ENCODE data around the gene ACVRL1. TPM values are rescaled to one million over a fixed set of nuclear protein-coding genes. Genes with fewer than 3 reads are reported as not detected.

ACVRL1 gene
- total RNA-seq, 4 donors from 2014 or later: 68.4 to 318 (median 80.7) TPM

- no peak overlapping the region for H3K27ac ChIP-seq
- H3K4me1 ChIP-seq: peaks cover 0 to 8% (median 0%) of the 10 kb centered on the region in 4 donors
- WGBS, 2 donors: 39 to 47% methylated on average over 4 of the region's 4 CpGs
- H3K27me3 ChIP-seq: no peaks in the 10 kb centered on the region
- TF ChIP-seq CTCF (IDR thresholded peaks at IDR 0.05): no peak
- TF ChIP-seq EP300 (IDR thresholded peaks at IDR 0.05): no peak
- no peak for TF ChIP-seq POLR2A (IDR thresholded peaks at IDR 0.05)
- no peak overlapping the region for H3K4me3 ChIP-seq
- no peaks in the 10 kb centered on the region for H3K36me3 ChIP-seq
- DNase-seq (ENCODE audit: low spot score in 2 of 2): no peak
- peaks cover 0 to 12% (median 3%) of the 10 kb centered on the region in 4 donors for H3K9me3 ChIP-seq
Measured at GRCh38 chr12:51941604-51942003, 34.3 kb downstream of the ACVRL1 start.

- no peaks in the 10 kb centered on the region for H3K36me3 ChIP-seq
- 92% methylated on average over 7 of the region's 7 CpGs for WGBS, 2 donors
- H3K9me3 ChIP-seq: peaks cover 0 to 12% (median 3%) of the 10 kb centered on the region in 4 donors
- H3K27ac ChIP-seq: no peak overlapping the region
- peaks cover 0 to 8% (median 0%) of the 10 kb centered on the region in 4 donors for H3K4me1 ChIP-seq
- TF ChIP-seq POLR2A (IDR thresholded peaks at IDR 0.05) (no peak), EP300 (IDR thresholded peaks at IDR 0.05) (no peak), CTCF (IDR thresholded peaks at IDR 0.05) (no peak)
- DNase-seq (ENCODE audit: low spot score in 2 of 2): no peak
- H3K4me3 ChIP-seq: no peak overlapping the region
- H3K27me3 ChIP-seq: no peaks in the 10 kb centered on the region
Measured at GRCh38 chr12:51942056-51942455, 34.8 kb downstream of the ACVRL1 start.

GRCh38 chr12:51942501-51943000 lies 35.2 kb downstream of the ACVRL1 start:
- DNase-seq (ENCODE audit: low spot score in 2 of 2): no peak
- Histone ChIP-seq H3K4me3 (no peak overlapping the region), H3K36me3 (no peaks in the 10 kb centered on the region), H3K4me1 (peaks cover 0 to 8% (median 0%) of the 10 kb centered on the region in 4 donors), H3K9me3 (peaks cover 0 to 12% (median 3%) of the 10 kb centered on the region in 4 donors), H3K27me3 (no peaks in the 10 kb centered on the region), H3K27ac (no peak overlapping the region)
- TF ChIP-seq EP300 (IDR thresholded peaks at IDR 0.05): no peak
- no peak for TF ChIP-seq POLR2A (IDR thresholded peaks at IDR 0.05)
- no peak for TF ChIP-seq CTCF (IDR thresholded peaks at IDR 0.05)
- 92% methylated on average over 6 of the region's 6 CpGs for WGBS, 2 donors

GRCh38 chr12:51943346-51943745 lies 36.0 kb downstream of the ACVRL1 start:
- peaks cover 0 to 8% (median 0%) of the 10 kb centered on the region in 4 donors for H3K4me1 ChIP-seq
- H3K27me3 ChIP-seq: no peaks in the 10 kb centered on the region
- H3K4me3 ChIP-seq: no peak overlapping the region
- TF ChIP-seq EP300 (IDR thresholded peaks at IDR 0.05) (no peak), POLR2A (IDR thresholded peaks at IDR 0.05) (no peak), CTCF (IDR thresholded peaks at IDR 0.05) (no peak)
- WGBS, 2 donors: 97 to 98% methylated on average over 2 of the region's 2 CpGs
- H3K36me3 ChIP-seq: no peaks in the 10 kb centered on the region
- H3K27ac ChIP-seq: no peak overlapping the region
- no peak for DNase-seq (ENCODE audit: low spot score in 2 of 2)
- H3K9me3 ChIP-seq: peaks cover 0 to 12% (median 3%) of the 10 kb centered on the region in 4 donors

GRCh38 chr12:51944608-51945233 lies 37.4 kb downstream of the ACVRL1 start:
- no peak for DNase-seq (ENCODE audit: low spot score in 2 of 2)
- Histone ChIP-seq H3K9me3 (peaks cover 0 to 12% (median 3%) of the 10 kb centered on the region in 4 donors), H3K27me3 (no peaks in the 10 kb centered on the region), H3K36me3 (no peaks in the 10 kb centered on the region), H3K4me3 (no peak overlapping the region), H3K27ac (no peak overlapping the region), H3K4me1 (peaks cover 0 to 8% (median 0%) of the 10 kb centered on the region in 4 donors)
- WGBS, 2 donors: 94% methylated on average over 1 of the region's 1 CpG
- no peak for TF ChIP-seq EP300 (IDR thresholded peaks at IDR 0.05)
- no peak for TF ChIP-seq CTCF (IDR thresholded peaks at IDR 0.05)

All from tibial nerve (tissue), 4 donors.